ENCODE results near the gene DCTN5.
"Not testable (repeated sequence)": the region's sequence is repeated elsewhere in the genome, so short reads cannot be mapped to it uniquely, and the experiment has no call there.

Gene DCTN5

GRCh38 chr16:23694644-23695373 is 53.5 kb downstream of the DCTN5 start:
- no peak for DNase-seq

- no peak for DNase-seq
Measured at GRCh38 chr16:23695756-23696155, 54.5 kb downstream of the DCTN5 start.

- no peak for DNase-seq
Measured at GRCh38 chr16:23699100-23699499, 57.8 kb downstream of the DCTN5 start.

- no peak for DNase-seq
Measured at GRCh38 chr16:23700093-23700492, 58.8 kb downstream of the DCTN5 start.

- no peak for DNase-seq
Measured at GRCh38 chr16:23700509-23700908, 59.2 kb downstream of the DCTN5 start.

GRCh38 chr16:23701045-23701444 is 59.8 kb downstream of the DCTN5 start:
- DNase-seq = no peak

- DNase-seq = no peak
Measured at GRCh38 chr16:23702951-23703350, 61.7 kb downstream of the DCTN5 start.

GRCh38 chr16:23704772-23705516 is 63.7 kb downstream of the DCTN5 start:
- DNase-seq = no peak

GRCh38 chr16:23705517-23705902 is 64.2 kb downstream of the DCTN5 start:
- DNase-seq = no peak

- DNase-seq = no peak
Measured at GRCh38 chr16:23706439-23706838, 65.2 kb downstream of the DCTN5 start.

GRCh38 chr16:23709536-23709935 is 68.3 kb downstream of the DCTN5 start:
- no peak for DNase-seq

GRCh38 chr16:23710008-23710407 is 68.7 kb downstream of the DCTN5 start:
- no peak for DNase-seq

GRCh38 chr16:23710504-23710903 is 69.2 kb downstream of the DCTN5 start:
- DNase-seq = no peak

GRCh38 chr16:23711785-23712184 is 70.5 kb downstream of the DCTN5 start:
- DNase-seq = no peak

GRCh38 chr16:23712976-23713375 is 71.7 kb downstream of the DCTN5 start, which contains the start of gene ERN2:
Gene ERN2 (minus strand): TSS chr16:23713222. CDS start chr16:23713187, 35 bp downstream.
- no peak for DNase-seq

- DNase-seq = no peak
Measured at GRCh38 chr16:23716484-23716883, 75.2 kb downstream of the DCTN5 start.

GRCh38 chr16:23722613-23723240 is 81.5 kb downstream of the DCTN5 start:
- not testable (repeated sequence) for DNase-seq

- DNase-seq = no peak
Measured at GRCh38 chr16:23724096-23724784, 83.0 kb downstream of the DCTN5 start.

GRCh38 chr16:23724785-23725131 is 83.5 kb downstream of the DCTN5 start:
- no peak for DNase-seq

GRCh38 chr16:23726710-23727109 is 85.4 kb downstream of the DCTN5 start:
- DNase-seq = no peak
